GM12873 (cell line): Measurements from ENCODE around the gene NOP58.

Experiments
- CTCF ChIP-seq: IDR thresholded peaks from 2 replicates; pipeline ENCODE4 v1.5.1; 2012; ENCODE audit warnings: low read depth, mild to moderate bottlenecking, moderate library complexity, low read length, control low read depth; ENCODE audit not compliant: insufficient read depth; ENCODE audit errors: missing control alignments

The NOP58 gene

DNA sequence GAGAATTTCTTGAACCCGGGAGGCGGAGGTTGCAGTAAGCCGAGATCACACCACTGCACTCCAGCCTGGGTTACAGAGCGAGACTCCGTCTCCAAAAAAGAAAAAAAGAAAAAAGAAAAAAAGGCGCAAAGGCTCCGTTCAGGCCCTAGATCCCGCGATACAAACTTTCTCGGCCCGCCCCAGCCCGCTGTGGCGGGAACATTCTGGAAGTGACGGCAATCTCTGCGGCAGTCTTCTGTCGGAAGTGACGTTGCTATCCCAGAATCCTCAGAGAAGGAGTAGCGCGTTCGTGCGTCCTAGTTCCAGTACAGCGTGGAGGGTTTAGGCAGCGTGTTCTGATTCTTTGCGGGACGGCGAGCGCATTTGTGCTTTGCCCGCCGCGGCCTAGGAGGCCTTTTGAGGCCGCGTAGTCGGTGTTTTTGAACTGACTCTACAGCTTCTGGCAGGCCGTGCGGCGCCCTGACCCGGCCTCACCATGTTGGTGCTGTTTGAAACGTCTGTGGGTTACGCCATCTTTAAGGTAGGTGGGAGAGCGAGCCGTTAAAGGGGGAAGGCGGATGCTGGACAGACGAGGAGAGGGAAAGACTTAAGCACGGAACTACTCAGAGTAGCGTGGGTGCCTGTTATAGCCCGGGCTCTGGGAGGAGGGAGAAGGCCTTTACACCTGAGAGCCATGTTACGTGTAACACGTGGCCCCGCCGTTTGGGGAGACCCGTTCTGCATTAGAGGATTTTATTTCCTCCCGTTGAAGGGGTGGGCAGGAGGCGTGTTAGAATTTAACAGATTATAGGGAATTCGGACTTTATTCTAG is at the start of gene NOP58:
Gene NOP58, plus strand, starts transcription at position 297 of the 811 bp plus-strand sequence. Its CDS starts 179 bp downstream, at position 476.
- no peak for TF ChIP-seq CTCF

DNA sequence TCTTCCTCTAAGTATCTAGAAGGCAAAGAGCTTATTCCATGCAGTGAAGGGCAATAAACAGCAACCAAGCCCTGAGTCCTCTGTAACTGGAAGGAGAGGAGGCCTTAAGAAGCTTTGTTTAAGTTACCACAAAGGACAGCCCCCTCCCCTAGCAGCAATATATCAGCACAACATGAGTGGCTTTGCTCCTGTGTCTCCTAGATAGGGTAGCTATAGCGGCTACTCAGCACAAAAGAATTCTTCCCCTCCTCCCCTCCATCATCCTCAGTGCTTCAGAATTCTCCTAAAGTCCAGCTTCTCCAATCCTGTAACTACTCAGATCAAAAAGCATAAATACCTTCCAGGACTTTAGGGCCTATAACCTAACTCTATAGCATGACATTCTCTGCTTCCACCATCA is 43.7 kb upstream of the NOP58 start:
- no peak for TF ChIP-seq CTCF

GRCh38 chr2:202237787-202238233 is 27.8 kb upstream of the NOP58 start:
- no peak for TF ChIP-seq CTCF

GRCh38 chr2:202238234-202239197 is 27.0 kb upstream of the NOP58 start, which contains the start of gene SUMO1:
TSS of gene SUMO1 (minus strand) at chr2:202238597. CDS start at chr2:202238451, 146 bp downstream.
- TF ChIP-seq CTCF: no peak

- TF ChIP-seq CTCF: no peak
These were observed 15.9 kb upstream of the NOP58 start for GRCh38 chr2:202249521-202250253.

DNA sequence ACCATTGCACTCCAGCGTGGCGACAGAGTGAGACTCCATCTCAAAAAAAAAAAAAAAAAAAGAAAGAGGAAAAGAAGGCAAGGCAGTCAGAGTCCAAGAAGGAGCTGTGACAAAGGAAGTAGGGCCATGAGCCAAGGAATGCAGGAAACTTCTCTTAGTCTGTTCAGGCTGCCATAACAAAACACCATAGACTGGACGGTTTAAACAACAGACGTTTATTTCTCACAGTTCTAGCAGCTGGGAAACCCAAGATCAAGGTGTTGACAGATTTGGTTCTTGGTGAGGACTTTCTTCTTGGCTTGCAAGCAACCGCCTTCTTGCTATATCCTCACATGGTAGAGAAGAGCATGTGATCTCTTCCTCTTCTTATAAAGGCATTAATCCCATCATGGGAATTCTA is 14.1 kb upstream of the NOP58 start:
- no peak for TF ChIP-seq CTCF
